Measurements from ENCODE around the gene ANO8.

Gene ANO8

GRCh38 chr19:17327068-17327653, 7.5 kb downstream of the ANO8 start:
- Mint-ChIP-seq H3K27ac (no peak overlapping the region), H3K4me1 (peaks cover 10% of the 10 kb centered on the region), H3K36me3 (peaks cover 11% of the 10 kb centered on the region), H3K9me3 (no peaks in the 10 kb centered on the region), H3K4me3 (no peak overlapping the region)
- DNase-seq (ENCODE audit: low spot score in 2 of 2) (no peak), ATAC-seq (no peak)

GRCh38 chr19:17326595-17326966, 8.1 kb downstream of the ANO8 start:
- no peak for ATAC-seq
- Mint-ChIP-seq H3K4me3 (no peak overlapping the region), H3K36me3 (peaks cover 13% of the 10 kb centered on the region), H3K4me1 (peaks cover 10% of the 10 kb centered on the region), H3K27ac (no peak overlapping the region), H3K9me3 (no peaks in the 10 kb centered on the region)
- DNase-seq (ENCODE audit: low spot score in 2 of 2) = no peak

- Mint-ChIP-seq H3K27ac (no peak overlapping the region), H3K4me1 (peaks cover 10% of the 10 kb centered on the region), H3K9me3 (no peaks in the 10 kb centered on the region), H3K4me3 (no peak overlapping the region), H3K36me3 (peaks cover 19% of the 10 kb centered on the region)
- no peak for DNase-seq (ENCODE audit: low spot score in 2 of 2)
- ATAC-seq = no peak
These were observed 8.6 kb downstream of the ANO8 start for GRCh38 chr19:17325881-17326594.

- no peak overlapping the region for H3K27ac Mint-ChIP-seq
- no peak overlapping the region for H3K4me3 Mint-ChIP-seq
- no peak for ATAC-seq
These were observed 9.5 kb downstream of the ANO8 start for GRCh38 chr19:17325133-17325532.

GRCh38 chr19:17324357-17325114, 10.1 kb downstream of the ANO8 start:
- Mint-ChIP-seq H3K9me3 (no peaks in the 10 kb centered on the region), H3K4me3 (no peak overlapping the region), H3K4me1 (peaks cover 5% of the 10 kb centered on the region), H3K36me3 (peaks cover 34% of the 10 kb centered on the region), H3K27ac (no peak overlapping the region)
- ATAC-seq (no peak), DNase-seq (ENCODE audit: low spot score in 2 of 2) (no peak)

More at GRCh38 chr19:17325133-17325532, 9.5 kb downstream of the ANO8 start:
- peaks cover 10% of the 10 kb centered on the region for H3K4me1 Mint-ChIP-seq
- H3K9me3 Mint-ChIP-seq = no peaks in the 10 kb centered on the region
- DNase-seq (ENCODE audit: low spot score in 2 of 2) = no peak
- peaks cover 28% of the 10 kb centered on the region for H3K36me3 Mint-ChIP-seq

GRCh38 chr19:17323964-17324332, 10.7 kb downstream of the ANO8 start:
- Mint-ChIP-seq H3K4me3 (no peak overlapping the region), H3K4me1 (peaks cover 5% of the 10 kb centered on the region), H3K9me3 (no peaks in the 10 kb centered on the region), H3K27ac (no peak overlapping the region), H3K36me3 (peaks cover 40% of the 10 kb centered on the region)
- ATAC-seq (no peak), DNase-seq (ENCODE audit: low spot score in 2 of 2) (no peak)

GRCh38 chr19:17323300-17323963, 11.2 kb downstream of the ANO8 start:
- H3K36me3 Mint-ChIP-seq = peaks cover 45% of the 10 kb centered on the region
- H3K9me3 Mint-ChIP-seq = no peaks in the 10 kb centered on the region
- ATAC-seq = no peak
- DNase-seq (ENCODE audit: low spot score in 2 of 2) = no peak
- no peak overlapping the region for H3K4me3 Mint-ChIP-seq
- H3K27ac Mint-ChIP-seq = peak overlapping the region; percentile 26
- peaks cover 5% of the 10 kb centered on the region for H3K4me1 Mint-ChIP-seq

- Mint-ChIP-seq H3K27ac (peak overlapping the region; percentile 26), H3K4me1 (peaks cover 8% of the 10 kb centered on the region), H3K4me3 (no peak overlapping the region), H3K36me3 (peaks cover 51% of the 10 kb centered on the region), H3K9me3 (no peaks in the 10 kb centered on the region)
- no peak for ATAC-seq
- no peak for DNase-seq (ENCODE audit: low spot score in 2 of 2)
These were observed 11.8 kb downstream of the ANO8 start for GRCh38 chr19:17322854-17323253.

GRCh38 chr19:17321655-17322489, 12.8 kb downstream of the ANO8 start:
- peaks cover 60% of the 10 kb centered on the region for H3K36me3 Mint-ChIP-seq

GRCh38 chr19:17320435-17320834, 14.2 kb downstream of the ANO8 start:
- ATAC-seq (no peak), DNase-seq (ENCODE audit: low spot score in 2 of 2) (no peak)
- Mint-ChIP-seq H3K36me3 (peaks cover 75% of the 10 kb centered on the region), H3K27ac (no peak overlapping the region), H3K9me3 (no peaks in the 10 kb centered on the region), H3K4me3 (no peak overlapping the region), H3K4me1 (peaks cover 17% of the 10 kb centered on the region)

More at GRCh38 chr19:17321655-17322489, 12.8 kb downstream of the ANO8 start:
- Mint-ChIP-seq H3K4me3 (no peak overlapping the region), H3K4me1 (peaks cover 11% of the 10 kb centered on the region), H3K27ac (peak overlapping the region; percentile 26), H3K9me3 (no peaks in the 10 kb centered on the region)
- DNase-seq (ENCODE audit: low spot score in 2 of 2) (no peak), ATAC-seq (peak; percentile 9)

- Mint-ChIP-seq H3K4me3 (no peak overlapping the region), H3K27ac (no peak overlapping the region), H3K9me3 (no peaks in the 10 kb centered on the region), H3K36me3 (peaks cover 78% of the 10 kb centered on the region), H3K4me1 (peaks cover 17% of the 10 kb centered on the region)
- no peak for ATAC-seq
- DNase-seq (ENCODE audit: low spot score in 2 of 2) = no peak
These were observed 15.0 kb downstream of the ANO8 start for GRCh38 chr19:17319473-17320238.

GRCh38 chr19:17318966-17319365, 15.7 kb downstream of the ANO8 start:
- Mint-ChIP-seq H3K9me3 (no peaks in the 10 kb centered on the region), H3K4me3 (no peak overlapping the region), H3K4me1 (peaks cover 17% of the 10 kb centered on the region), H3K27ac (no peak overlapping the region), H3K36me3 (peaks cover 85% of the 10 kb centered on the region)
- ATAC-seq (no peak), DNase-seq (ENCODE audit: low spot score in 2 of 2) (no peak)

GRCh38 chr19:17314007-17314593, 20.6 kb downstream of the ANO8 start:
- peaks cover 85% of the 10 kb centered on the region for H3K36me3 Mint-ChIP-seq
- H3K4me1 Mint-ChIP-seq = peaks cover 41% of the 10 kb centered on the region
- ATAC-seq (no peak), DNase-seq (ENCODE audit: low spot score in 2 of 2) (no peak)
- H3K27ac Mint-ChIP-seq = no peak overlapping the region
- H3K4me3 Mint-ChIP-seq = no peak overlapping the region
- H3K9me3 Mint-ChIP-seq = no peaks in the 10 kb centered on the region

Measured in stimulated activated effector memory CD8-positive, alpha-beta T cell treated with anti-CD3 and anti-CD28 coated beads, Interleukin-12 subunit alpha, Interleukin-12 subunit beta, amount 100 ng/mL, for 72 hours (primary cell).